Measurements from ENCODE around the gene DPY19L2. TPM values are rescaled to one million over a fixed set of nuclear protein-coding genes. Genes with fewer than 3 reads are reported as not detected.

The DPY19L2 gene
- 0.65 and 1.1 TPM in 2 replicates for total RNA-seq

GRCh38 chr12:63668028-63668799 lies at the start of gene DPY19L2:
DPY19L2 (minus strand) TSS chr12:63668493; CDS start chr12:63668393, 100 bp downstream.

Other genes with a start within 250 kb of the DPY19L2 start
- 18.8 and 19.2 TPM in 2 replicates for gene RXYLT1, start 111.4 kb upstream of the DPY19L2 start, total RNA-seq
- 32.8 and 35.8 TPM in 2 replicates for gene SRGAP1, start 176.2 kb upstream of the DPY19L2 start, total RNA-seq

Data from articular chondrocyte of knee joint (primary cell).